ENCODE data around the gene MOB3A. TPM values are rescaled to one million over a fixed set of nuclear protein-coding genes. Genes with fewer than 3 reads are reported as not detected.
A peak's percentile ranks its signal among the peaks of the same experiment; 100 is the strongest.

MOB3A gene
- total RNA-seq, 2 experiments from 2014 or later = 96.4 to 97.3 TPM

DNA sequence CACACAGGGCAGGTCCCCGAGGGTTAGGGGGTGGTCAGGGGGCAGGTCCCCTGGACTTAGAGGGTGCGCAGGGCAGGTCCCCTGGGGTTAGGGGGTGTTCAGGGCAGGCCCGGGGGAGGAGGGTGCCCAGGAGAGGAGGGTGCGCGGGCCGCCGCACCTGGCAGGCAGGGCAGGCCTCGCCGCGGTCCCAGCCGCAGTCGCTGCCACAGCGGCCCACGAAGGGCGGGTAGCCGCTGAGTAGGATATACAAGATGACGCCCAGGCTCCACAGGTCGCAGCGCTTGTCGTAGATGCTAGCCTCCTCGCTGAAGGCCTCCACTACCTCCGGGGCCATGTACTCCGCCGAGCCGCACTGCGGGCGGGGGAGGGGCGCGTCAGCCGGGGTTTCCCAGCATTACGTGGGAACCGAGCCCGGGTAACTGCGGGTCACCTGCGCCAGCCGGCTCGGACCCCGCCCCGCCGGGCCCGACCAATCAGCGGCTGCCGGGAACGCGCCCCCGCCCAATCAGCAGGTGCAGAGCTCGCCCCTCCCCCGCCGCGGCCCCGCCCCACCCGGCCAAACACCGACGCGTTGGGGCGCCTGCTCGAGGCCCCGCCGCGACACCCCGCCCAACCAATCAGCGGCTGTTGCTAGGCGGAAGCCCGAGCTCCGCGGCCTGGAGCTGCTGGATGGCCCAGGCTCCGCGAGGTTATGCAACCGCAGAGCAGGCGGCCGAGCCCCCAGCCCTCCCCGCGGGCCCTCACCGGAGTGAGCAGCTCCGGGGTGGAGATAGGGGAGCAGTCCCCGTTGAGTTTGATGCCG is 54.2 kb downstream of the MOB3A start:
- no peaks in the 10 kb centered on the region for H3K9me3 Mint-ChIP-seq
- peak overlapping the region; percentile 46 for H3K4me3 ChIP-seq (ENCODE audit: low read length)
- peak; percentile 78 for ATAC-seq (ENCODE audit: poor library complexity)
- H3K27me3 Mint-ChIP-seq = no peaks in the 10 kb centered on the region
- peak overlapping the region; percentile 79 for H3K4me3 Mint-ChIP-seq
- TF ChIP-seq, protein P1, sequence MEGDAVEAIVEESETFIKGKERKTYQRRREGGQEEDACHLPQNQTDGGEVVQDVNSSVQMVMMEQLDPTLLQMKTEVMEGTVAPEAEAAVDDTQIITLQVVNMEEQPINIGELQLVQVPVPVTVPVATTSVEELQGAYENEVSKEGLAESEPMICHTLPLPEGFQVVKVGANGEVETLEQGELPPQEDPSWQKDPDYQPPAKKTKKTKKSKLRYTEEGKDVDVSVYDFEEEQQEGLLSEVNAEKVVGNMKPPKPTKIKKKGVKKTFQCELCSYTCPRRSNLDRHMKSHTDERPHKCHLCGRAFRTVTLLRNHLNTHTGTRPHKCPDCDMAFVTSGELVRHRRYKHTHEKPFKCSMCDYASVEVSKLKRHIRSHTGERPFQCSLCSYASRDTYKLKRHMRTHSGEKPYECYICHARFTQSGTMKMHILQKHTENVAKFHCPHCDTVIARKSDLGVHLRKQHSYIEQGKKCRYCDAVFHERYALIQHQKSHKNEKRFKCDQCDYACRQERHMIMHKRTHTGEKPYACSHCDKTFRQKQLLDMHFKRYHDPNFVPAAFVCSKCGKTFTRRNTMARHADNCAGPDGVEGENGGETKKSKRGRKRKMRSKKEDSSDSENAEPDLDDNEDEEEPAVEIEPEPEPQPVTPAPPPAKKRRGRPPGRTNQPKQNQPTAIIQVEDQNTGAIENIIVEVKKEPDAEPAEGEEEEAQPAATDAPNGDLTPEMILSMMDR (IDR thresholded peaks at IDR 0.05) = no peak
- DNase-seq = peak; percentile 99 to 100 (median 100)
- peak overlapping the region; percentile 97 for H3K27ac Mint-ChIP-seq
- POLR2A ChIA-PET = interaction anchor here (0.7 to 3.3 kb wide), 16 partner anchors 8 to 166 kb away, joined by 3 to 31 read pairs (median 6); partner anchors contain the start of genes AP3D1, MKNK2 and MOB3A
- intact Hi-C loops (cut with DNase I, micrococcal nuclease) = loop anchor here (1.0 to 2.0 kb wide), 2 partner anchors 10 to 55 kb away; partner anchors contain the start of genes IZUMO4 (in 2 of the 2) and MOB3A (in 2 of the 2)
- H3K36me3 ChIP-seq (ENCODE audit: insufficient read depth, low read length) = peaks cover 77% of the 10 kb centered on the region
- H3K27me3 ChIP-seq (ENCODE audit: control insufficient read depth in 1 of 2, insufficient read depth in 2 of 2, low read length in 2 of 2) = no peaks in the 10 kb centered on the region
- H3K4me1 ChIP-seq (ENCODE audit: insufficient read depth, low read length) = peaks cover 72% of the 10 kb centered on the region
- peak overlapping the region; percentile 98 to 99 for H3K27ac ChIP-seq (ENCODE audit: low read depth in 1 of 2, low read length in 2 of 2)
- no peaks in the 10 kb centered on the region for H3K9me3 ChIP-seq (ENCODE audit: control insufficient read depth in 1 of 2, insufficient read depth in 1 of 2, low read length in 2 of 2)
- CTCF ChIA-PET = interaction anchor here (0.6 to 2.1 kb wide), 4 partner anchors 23 to 1946 kb away, joined by 3 to 13 read pairs (median 4); partner anchors contain the start of gene IZUMO4
- H3K36me3 Mint-ChIP-seq (ENCODE audit: low read depth) = peaks cover 53% of the 10 kb centered on the region
- peaks cover 28% of the 10 kb centered on the region for H3K4me1 Mint-ChIP-seq (ENCODE audit: low read depth)

DNA sequence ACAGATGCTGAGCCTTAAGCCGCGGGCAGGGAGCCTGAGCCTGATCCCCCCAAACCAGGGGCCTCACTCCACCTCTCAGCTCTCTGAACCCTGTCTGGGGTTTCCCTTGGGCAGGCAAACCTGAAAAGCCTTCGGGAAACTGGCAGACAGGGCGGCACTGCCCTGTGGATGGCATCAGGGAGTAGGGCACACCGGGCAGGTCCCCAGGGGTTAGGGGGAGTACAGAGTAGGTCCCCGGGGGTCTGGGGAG is 54.8 kb downstream of the MOB3A start:
- Histone ChIP-seq H3K27me3 (ENCODE audit: control insufficient read depth in 1 of 2, insufficient read depth in 2 of 2, low read length in 2 of 2) (no peaks in the 10 kb centered on the region), H3K4me1 (ENCODE audit: insufficient read depth, low read length) (peaks cover 67% of the 10 kb centered on the region), H3K4me3 (ENCODE audit: low read length) (peak overlapping the region; percentile 44), H3K27ac (ENCODE audit: low read depth in 1 of 2, low read length in 2 of 2) (peak overlapping the region; percentile 98 to 99), H3K9me3 (ENCODE audit: control insufficient read depth in 1 of 2, insufficient read depth in 1 of 2, low read length in 2 of 2) (peaks cover 0 to 4% of the 10 kb centered on the region in 2 experiments), H3K36me3 (ENCODE audit: insufficient read depth, low read length) (peaks cover 72% of the 10 kb centered on the region)
- intact Hi-C loops (cut with DNase I, micrococcal nuclease) = no loop called here
- ChIA-PET CTCF (no interaction called here), POLR2A (interaction anchor here (1.5 to 3.3 kb wide), 4 partner anchors 9 to 166 kb away, joined by 5 to 31 read pairs (median 18); partner anchors contain the start of gene MKNK2)
- Mint-ChIP-seq H3K9me3 (no peaks in the 10 kb centered on the region), H3K36me3 (ENCODE audit: low read depth) (peaks cover 52% of the 10 kb centered on the region), H3K27ac (peak overlapping the region; percentile 97), H3K27me3 (no peaks in the 10 kb centered on the region), H3K4me1 (ENCODE audit: low read depth) (peaks cover 28% of the 10 kb centered on the region), H3K4me3 (peak overlapping the region; percentile 51)
- TF ChIP-seq, protein P1 (IDR thresholded peaks at IDR 0.05) = no peak
- DNase-seq (no peak), ATAC-seq (ENCODE audit: poor library complexity) (no peak)

DNA sequence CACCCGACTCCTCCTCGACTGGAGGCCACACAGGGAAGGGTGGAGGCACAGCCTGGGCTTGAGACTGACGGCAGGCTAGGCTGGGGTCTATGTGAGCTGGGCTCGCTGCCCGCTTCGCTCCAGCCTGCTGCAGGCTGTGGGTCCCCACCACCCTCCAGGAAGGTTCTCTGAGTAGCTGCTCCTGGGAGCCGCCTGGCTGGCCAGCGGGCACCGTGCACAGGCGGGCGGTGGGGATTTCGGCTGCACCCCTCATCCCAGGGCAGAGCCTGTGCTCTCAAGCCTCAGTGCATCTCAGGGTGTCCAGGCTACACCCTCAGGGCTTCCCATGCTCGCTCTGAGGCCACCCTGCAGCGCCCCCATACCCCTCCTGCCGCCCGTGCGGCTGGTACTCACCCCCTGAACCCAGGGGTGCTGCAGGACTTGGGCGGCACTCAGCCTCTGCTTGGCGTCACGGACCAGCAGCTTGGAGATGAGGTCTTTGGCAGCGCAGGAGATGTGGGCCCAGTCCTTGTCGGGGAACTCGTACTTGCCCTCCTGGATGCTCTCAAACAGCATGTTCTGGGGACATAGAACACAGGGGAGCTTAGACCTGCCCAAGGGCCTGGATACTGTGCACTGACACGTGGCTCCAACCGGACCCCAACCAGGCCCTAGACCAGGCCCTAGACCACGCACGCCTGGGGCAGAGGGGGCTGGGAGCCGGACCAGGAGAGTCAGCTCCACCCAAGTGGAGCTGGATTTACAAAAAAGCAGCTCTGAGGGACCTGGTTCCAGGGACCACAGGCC is 55.3 kb downstream of the MOB3A start:
- Mint-ChIP-seq H3K4me1 (ENCODE audit: low read depth) (peaks cover 28% of the 10 kb centered on the region), H3K27ac (peak overlapping the region; percentile 97), H3K4me3 (peak overlapping the region; percentile 27), H3K27me3 (no peaks in the 10 kb centered on the region), H3K9me3 (no peaks in the 10 kb centered on the region), H3K36me3 (ENCODE audit: low read depth) (peaks cover 52% of the 10 kb centered on the region)
- peaks cover 62% of the 10 kb centered on the region for H3K4me1 ChIP-seq (ENCODE audit: insufficient read depth, low read length)
- CTCF ChIA-PET = interaction anchor here (0.9 kb wide), 1 partner anchor 29 kb away, joined by 3 read pairs; no protein-coding TSS in a partner anchor
- no peaks in the 10 kb centered on the region for H3K27me3 ChIP-seq (ENCODE audit: control insufficient read depth in 1 of 2, insufficient read depth in 2 of 2, low read length in 2 of 2)
- intact Hi-C loops (cut with DNase I, micrococcal nuclease) = no loop called here
- POLR2A ChIA-PET = interaction anchor here (1.1 to 3.3 kb wide), 6 partner anchors 8 to 165 kb away, joined by 3 to 31 read pairs (median 6); partner anchors contain the start of gene MKNK2
- no peak for ATAC-seq (ENCODE audit: poor library complexity)
- peaks cover 67% of the 10 kb centered on the region for H3K36me3 ChIP-seq (ENCODE audit: insufficient read depth, low read length)
- peak in 1 of 14 experiments; percentile 40 for DNase-seq
- H3K27ac ChIP-seq (ENCODE audit: low read depth in 1 of 2, low read length in 2 of 2) = peak overlapping the region; percentile 98 to 99
- H3K4me3 ChIP-seq (ENCODE audit: low read length) = peak overlapping the region; percentile 44
- TF ChIP-seq, protein P1 (IDR thresholded peaks at IDR 0.05) = no peak
- H3K9me3 ChIP-seq (ENCODE audit: control insufficient read depth in 1 of 2, insufficient read depth in 1 of 2, low read length in 2 of 2) = peaks cover 0 to 9% of the 10 kb centered on the region in 2 experiments
